Measurements from ENCODE around the gene TMPRSS15.

TMPRSS15 gene

GRCh38 chr21:18340387-18340942 is 63.1 kb downstream of the TMPRSS15 start:
- no peak for DNase-seq

GRCh38 chr21:18335651-18336236 is 67.8 kb downstream of the TMPRSS15 start:
- DNase-seq = no peak

GRCh38 chr21:18334066-18334465 is 69.5 kb downstream of the TMPRSS15 start:
- no peak for DNase-seq

- DNase-seq = peak; percentile 5
Measured at GRCh38 chr21:18318156-18318555, 85.4 kb downstream of the TMPRSS15 start.

- peak; percentile 32 for DNase-seq
Measured at GRCh38 chr21:18298228-18298627, 105.4 kb downstream of the TMPRSS15 start.

- no peak for DNase-seq
Measured at GRCh38 chr21:18294100-18294499, 109.5 kb downstream of the TMPRSS15 start.

GRCh38 chr21:18289876-18290275 is 113.7 kb downstream of the TMPRSS15 start:
- DNase-seq = no peak

GRCh38 chr21:18285379-18285778 is 118.2 kb downstream of the TMPRSS15 start:
- DNase-seq = no peak

- no peak for DNase-seq
Measured at GRCh38 chr21:18275781-18276180, 127.8 kb downstream of the TMPRSS15 start.

GRCh38 chr21:18274370-18274769 is 129.2 kb downstream of the TMPRSS15 start:
- no peak for DNase-seq

GRCh38 chr21:18273400-18273799 is 130.2 kb downstream of the TMPRSS15 start:
- no peak for DNase-seq

- DNase-seq = no peak
Measured at GRCh38 chr21:18269856-18270255, 133.7 kb downstream of the TMPRSS15 start.

- no peak for DNase-seq
Measured at GRCh38 chr21:18268906-18269305, 134.7 kb downstream of the TMPRSS15 start.

GRCh38 chr21:18267496-18267895 is 136.1 kb downstream of the TMPRSS15 start:
- DNase-seq = no peak

- DNase-seq = no peak
Measured at GRCh38 chr21:18265944-18266343, 137.6 kb downstream of the TMPRSS15 start.

- no peak for DNase-seq
Measured at GRCh38 chr21:18253799-18254198, 149.8 kb downstream of the TMPRSS15 start.

- no peak for DNase-seq
Measured at GRCh38 chr21:18253221-18253620, 150.4 kb downstream of the TMPRSS15 start.

GRCh38 chr21:18252680-18253079 is 150.9 kb downstream of the TMPRSS15 start:
- DNase-seq = no peak

- no peak for DNase-seq
Measured at GRCh38 chr21:18252256-18252655, 151.3 kb downstream of the TMPRSS15 start.

- DNase-seq = no peak
Measured at GRCh38 chr21:18251065-18251464, 152.5 kb downstream of the TMPRSS15 start.

- DNase-seq = no peak
Measured at GRCh38 chr21:18249672-18250071, 153.9 kb downstream of the TMPRSS15 start.

GRCh38 chr21:18248171-18248570 is 155.4 kb downstream of the TMPRSS15 start:
- DNase-seq = no peak

GRCh38 chr21:18245464-18245967 is 158.1 kb downstream of the TMPRSS15 start:
- no peak for DNase-seq

GRCh38 chr21:18244671-18245463 is 158.7 kb downstream of the TMPRSS15 start, which contains the start of gene CHODL:
TSS of gene CHODL (plus strand) at chr21:18244833. CDS start at chr21:18245224, 391 bp downstream.
- DNase-seq = no peak
